ENCODE results near the gene MYO1F. TPM values are rescaled to one million over a fixed set of nuclear protein-coding genes. Genes with fewer than 3 reads are reported as not detected.

The MYO1F gene
- total RNA-seq, 1 donor from 2014 or later = 7.4 TPM

- H3K27ac ChIP-seq (replicated peaks) = no peak overlapping the region
- no peaks in the 10 kb centered on the region for H3K4me1 ChIP-seq
- H3K9me3 ChIP-seq (replicated peaks) = no peaks in the 10 kb centered on the region
- no peak for TF ChIP-seq CTCF (IDR thresholded peaks at IDR 0.05; ENCODE audit: borderline replicate concordance)
- H3K27me3 ChIP-seq (ENCODE audit: low read depth) = no peaks in the 10 kb centered on the region
- intact Hi-C loops (cut with micrococcal nuclease) = no loop called here
- H3K36me3 ChIP-seq = peaks cover 5% of the 10 kb centered on the region
- DNase-seq = no peak
- H3K4me3 ChIP-seq = no peak overlapping the region
Observed at GRCh38 chr19:8545743-8546142, 31.5 kb downstream of the MYO1F start.

GRCh38 chr19:8544168-8544567 lies 33.1 kb downstream of the MYO1F start:
- H3K9me3 ChIP-seq (replicated peaks) = no peaks in the 10 kb centered on the region
- peaks cover 5% of the 10 kb centered on the region for H3K36me3 ChIP-seq
- no peak for TF ChIP-seq CTCF (IDR thresholded peaks at IDR 0.05; ENCODE audit: borderline replicate concordance)
- no peaks in the 10 kb centered on the region for H3K4me1 ChIP-seq
- no peaks in the 10 kb centered on the region for H3K27me3 ChIP-seq (ENCODE audit: low read depth)
- no peak for DNase-seq
- H3K27ac ChIP-seq (replicated peaks) = no peak overlapping the region
- H3K4me3 ChIP-seq = no peak overlapping the region
- intact Hi-C loops (cut with micrococcal nuclease) = no loop called here

- no peak for TF ChIP-seq CTCF (IDR thresholded peaks at IDR 0.05; ENCODE audit: borderline replicate concordance)
- DNase-seq = no peak
- intact Hi-C loops (cut with micrococcal nuclease) = no loop called here
- Histone ChIP-seq H3K9me3 (replicated peaks) (no peaks in the 10 kb centered on the region), H3K27me3 (ENCODE audit: low read depth) (no peaks in the 10 kb centered on the region), H3K4me1 (no peaks in the 10 kb centered on the region), H3K27ac (replicated peaks) (no peak overlapping the region), H3K36me3 (no peaks in the 10 kb centered on the region), H3K4me3 (no peak overlapping the region)
Observed at GRCh38 chr19:8539621-8540149, 37.6 kb downstream of the MYO1F start.

- no peaks in the 10 kb centered on the region for H3K27me3 ChIP-seq (ENCODE audit: low read depth)
- intact Hi-C loops (cut with micrococcal nuclease) = no loop called here
- no peak overlapping the region for H3K27ac ChIP-seq (replicated peaks)
- DNase-seq = no peak
- no peak overlapping the region for H3K4me3 ChIP-seq
- H3K36me3 ChIP-seq = no peaks in the 10 kb centered on the region
- H3K9me3 ChIP-seq (replicated peaks) = no peaks in the 10 kb centered on the region
- no peak for TF ChIP-seq CTCF (IDR thresholded peaks at IDR 0.05; ENCODE audit: borderline replicate concordance)
- H3K4me1 ChIP-seq = no peaks in the 10 kb centered on the region
Observed at GRCh38 chr19:8537099-8537498, 40.1 kb downstream of the MYO1F start.

- Histone ChIP-seq H3K27ac (replicated peaks) (no peak overlapping the region), H3K9me3 (replicated peaks) (no peaks in the 10 kb centered on the region), H3K4me3 (no peak overlapping the region), H3K36me3 (no peaks in the 10 kb centered on the region), H3K27me3 (ENCODE audit: low read depth) (no peaks in the 10 kb centered on the region), H3K4me1 (no peaks in the 10 kb centered on the region)
- no peak for DNase-seq
- no peak for TF ChIP-seq CTCF (IDR thresholded peaks at IDR 0.05; ENCODE audit: borderline replicate concordance)
- intact Hi-C loops (cut with micrococcal nuclease) = no loop called here
Observed at GRCh38 chr19:8536282-8536681, 41.0 kb downstream of the MYO1F start.

All from left ventricle myocardium inferior (tissue), 1 donor.